ENCODE measurements around the gene TUBAL3. TPM values are rescaled to one million over a fixed set of nuclear protein-coding genes. Genes with fewer than 3 reads are reported as not detected.
"Not testable (repeated sequence)": the region's sequence is repeated elsewhere in the genome, so short reads cannot be mapped to it uniquely, and the experiment has no call there.

The TUBAL3 gene
- total RNA-seq, 1 experiment from 2014 or later, result 0.19 TPM

DNA sequence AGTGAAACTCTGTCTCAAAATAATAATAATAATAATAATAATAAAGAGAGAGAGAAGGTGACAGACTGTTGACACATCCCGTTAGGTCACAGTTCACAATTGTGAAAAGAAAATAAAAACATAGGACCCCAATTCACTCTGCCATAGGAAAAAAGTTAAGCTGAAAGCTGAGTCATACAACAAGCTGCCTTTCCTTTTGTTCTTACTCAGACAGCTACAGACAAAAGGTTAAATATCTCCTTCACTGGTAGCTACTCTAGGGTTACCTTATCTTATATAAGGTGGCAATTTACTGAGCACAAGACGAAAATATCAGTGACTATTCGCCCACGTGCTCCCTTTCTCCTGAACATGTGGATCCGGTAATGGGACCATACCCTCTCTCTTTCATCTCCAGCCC, 17.5 kb downstream of the TUBAL3 start:
- H3K36me3 ChIP-seq (ENCODE audit: insufficient read depth, low read length, poor library complexity, severe bottlenecking), result no peaks in the 10 kb centered on the region
- DNase-seq (ENCODE audit: low spot score), result no peak
- intact Hi-C loops (cut with micrococcal nuclease; ENCODE audit: unreplicated experiment), result loop anchor here (10.0 kb wide), 1 partner anchor 292 kb away; the partner anchor contains the start of gene AKR1C3
- no peaks in the 10 kb centered on the region for H3K27me3 ChIP-seq (replicated peaks; ENCODE audit: insufficient read depth, low read depth, low read length, poor library complexity)
- BruUV-seq (replicated peaks), result no TSS peak
- TF ChIP-seq, protein P1, sequence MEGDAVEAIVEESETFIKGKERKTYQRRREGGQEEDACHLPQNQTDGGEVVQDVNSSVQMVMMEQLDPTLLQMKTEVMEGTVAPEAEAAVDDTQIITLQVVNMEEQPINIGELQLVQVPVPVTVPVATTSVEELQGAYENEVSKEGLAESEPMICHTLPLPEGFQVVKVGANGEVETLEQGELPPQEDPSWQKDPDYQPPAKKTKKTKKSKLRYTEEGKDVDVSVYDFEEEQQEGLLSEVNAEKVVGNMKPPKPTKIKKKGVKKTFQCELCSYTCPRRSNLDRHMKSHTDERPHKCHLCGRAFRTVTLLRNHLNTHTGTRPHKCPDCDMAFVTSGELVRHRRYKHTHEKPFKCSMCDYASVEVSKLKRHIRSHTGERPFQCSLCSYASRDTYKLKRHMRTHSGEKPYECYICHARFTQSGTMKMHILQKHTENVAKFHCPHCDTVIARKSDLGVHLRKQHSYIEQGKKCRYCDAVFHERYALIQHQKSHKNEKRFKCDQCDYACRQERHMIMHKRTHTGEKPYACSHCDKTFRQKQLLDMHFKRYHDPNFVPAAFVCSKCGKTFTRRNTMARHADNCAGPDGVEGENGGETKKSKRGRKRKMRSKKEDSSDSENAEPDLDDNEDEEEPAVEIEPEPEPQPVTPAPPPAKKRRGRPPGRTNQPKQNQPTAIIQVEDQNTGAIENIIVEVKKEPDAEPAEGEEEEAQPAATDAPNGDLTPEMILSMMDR (conservative IDR thresholded peaks at IDR 0.05; ENCODE audit: low read depth, low read length), result no peak
- CTCF ChIA-PET, result no interaction called here
- peaks cover 34% of the 10 kb centered on the region for H3K9me3 ChIP-seq (ENCODE audit: low read depth, low read length, poor library complexity, severe bottlenecking)
- POLR2A ChIA-PET (ENCODE audit: low non-redundant PET), result no interaction called here
- H3K4me3 ChIP-seq (ENCODE audit: low read depth, low read length, poor library complexity, severe bottlenecking), result no peak overlapping the region
- H3K4me1 ChIP-seq (ENCODE audit: insufficient read depth, low read length, poor library complexity, severe bottlenecking), result no peaks in the 10 kb centered on the region
- no peak overlapping the region for H3K27ac ChIP-seq (ENCODE audit: low read depth, low read length, poor library complexity, severe bottlenecking)

DNA sequence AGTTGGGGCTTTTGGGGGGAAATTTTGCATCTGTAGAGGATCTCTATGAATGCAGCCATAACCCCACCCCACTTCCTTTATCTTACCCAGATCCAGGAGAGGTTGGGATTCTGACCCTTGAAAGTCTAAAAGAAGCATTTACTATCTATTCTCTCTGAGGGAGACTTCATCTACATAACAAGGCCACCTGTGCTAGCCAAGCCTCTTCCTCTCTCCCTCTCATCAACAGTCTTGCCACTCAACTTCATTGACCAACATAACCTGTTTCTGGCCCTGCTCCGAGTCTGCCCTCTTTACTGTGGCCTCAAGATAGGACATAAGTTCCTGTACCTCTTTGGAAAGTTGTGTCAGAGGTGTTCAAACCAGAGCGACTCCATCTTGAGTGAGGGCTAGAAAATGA, 19.4 kb downstream of the TUBAL3 start:
- POLR2A ChIA-PET (ENCODE audit: low non-redundant PET), result no interaction called here
- CTCF ChIA-PET, result no interaction called here
- Histone ChIP-seq H3K4me1 (ENCODE audit: insufficient read depth, low read length, poor library complexity, severe bottlenecking) (no peaks in the 10 kb centered on the region), H3K36me3 (ENCODE audit: insufficient read depth, low read length, poor library complexity, severe bottlenecking) (no peaks in the 10 kb centered on the region), H3K27ac (ENCODE audit: low read depth, low read length, poor library complexity, severe bottlenecking) (no peak overlapping the region), H3K27me3 (replicated peaks; ENCODE audit: insufficient read depth, low read depth, low read length, poor library complexity) (no peaks in the 10 kb centered on the region), H3K9me3 (ENCODE audit: low read depth, low read length, poor library complexity, severe bottlenecking) (peaks cover 17% of the 10 kb centered on the region), H3K4me3 (ENCODE audit: low read depth, low read length, poor library complexity, severe bottlenecking) (no peak overlapping the region)
- no peak for TF ChIP-seq EZH2 (IDR thresholded peaks at IDR 0.05; ENCODE audit: borderline replicate concordance, low read depth, low read length, poor library complexity, severe bottlenecking)
- TF ChIP-seq, protein P1 (conservative IDR thresholded peaks at IDR 0.05; ENCODE audit: low read depth, low read length), result no peak
- no TSS peak for BruUV-seq (replicated peaks)
- no peak for DNase-seq (ENCODE audit: low spot score)
- intact Hi-C loops (cut with micrococcal nuclease; ENCODE audit: unreplicated experiment), result loop anchor here (10.0 kb wide), 1 partner anchor 290 kb away; the partner anchor contains the start of gene AKR1C3

DNA sequence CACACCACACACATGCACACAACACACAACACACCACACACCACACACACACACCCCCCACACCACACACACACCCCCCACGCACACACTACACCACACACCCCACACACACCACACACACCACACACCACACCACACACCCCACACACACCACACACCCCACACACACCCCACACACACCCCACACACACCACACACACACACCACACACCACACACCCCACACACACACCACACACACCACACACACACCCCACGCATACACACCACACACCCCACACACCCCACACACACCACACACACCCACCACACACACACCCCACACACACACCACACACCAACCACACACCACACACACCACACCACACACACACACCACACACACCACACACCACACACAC, 23.4 kb downstream of the TUBAL3 start:
- ChIA-PET POLR2A (ENCODE audit: low non-redundant PET) (no interaction called here), CTCF (no interaction called here)
- H3K27me3 ChIP-seq (replicated peaks; ENCODE audit: insufficient read depth, low read depth, low read length, poor library complexity), result no peaks in the 10 kb centered on the region
- intact Hi-C loops (cut with micrococcal nuclease; ENCODE audit: unreplicated experiment), result loop anchor here (5.0 to 10.0 kb wide), 2 partner anchors 99 to 286 kb away; partner anchors contain the start of gene AKR1C3
- H3K4me1 ChIP-seq (ENCODE audit: insufficient read depth, low read length, poor library complexity, severe bottlenecking), result no peaks in the 10 kb centered on the region
- no peak overlapping the region for H3K4me3 ChIP-seq (ENCODE audit: low read depth, low read length, poor library complexity, severe bottlenecking)
- TF ChIP-seq, protein P1 (conservative IDR thresholded peaks at IDR 0.05; ENCODE audit: low read depth, low read length), result no peak
- H3K9me3 ChIP-seq (ENCODE audit: low read depth, low read length, poor library complexity, severe bottlenecking), result no peaks in the 10 kb centered on the region
- H3K36me3 ChIP-seq (ENCODE audit: insufficient read depth, low read length, poor library complexity, severe bottlenecking), result no peaks in the 10 kb centered on the region
- H3K27ac ChIP-seq (ENCODE audit: low read depth, low read length, poor library complexity, severe bottlenecking), result no peak overlapping the region
- no peak for DNase-seq (ENCODE audit: low spot score)
- BruUV-seq (replicated peaks), result no TSS peak

DNA sequence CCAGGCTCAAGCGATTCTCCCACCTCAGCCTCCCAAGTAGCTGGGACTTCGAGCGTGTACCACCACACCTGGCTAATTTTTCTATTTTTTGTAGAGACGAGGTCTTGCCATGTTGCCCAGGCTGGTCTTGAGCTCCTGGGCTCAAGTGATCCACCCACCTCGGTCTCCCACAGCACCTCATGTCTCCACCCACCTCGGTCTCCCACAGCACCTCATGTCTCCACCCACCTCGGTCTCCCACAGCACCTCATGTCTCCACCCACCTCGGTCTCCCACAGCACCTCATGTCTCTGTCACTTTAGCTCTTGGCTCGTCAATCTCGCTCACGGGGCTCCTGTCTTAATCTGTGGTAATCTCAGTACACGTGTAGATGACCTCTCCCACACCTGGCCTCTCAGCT, 24.2 kb downstream of the TUBAL3 start:
- intact Hi-C loops (cut with micrococcal nuclease; ENCODE audit: unreplicated experiment), result loop anchor here (5.0 to 10.0 kb wide), 2 partner anchors 98 to 286 kb away; partner anchors contain the start of gene AKR1C3
- H3K36me3 ChIP-seq (ENCODE audit: insufficient read depth, low read length, poor library complexity, severe bottlenecking), result not testable (repeated sequence)

DNA sequence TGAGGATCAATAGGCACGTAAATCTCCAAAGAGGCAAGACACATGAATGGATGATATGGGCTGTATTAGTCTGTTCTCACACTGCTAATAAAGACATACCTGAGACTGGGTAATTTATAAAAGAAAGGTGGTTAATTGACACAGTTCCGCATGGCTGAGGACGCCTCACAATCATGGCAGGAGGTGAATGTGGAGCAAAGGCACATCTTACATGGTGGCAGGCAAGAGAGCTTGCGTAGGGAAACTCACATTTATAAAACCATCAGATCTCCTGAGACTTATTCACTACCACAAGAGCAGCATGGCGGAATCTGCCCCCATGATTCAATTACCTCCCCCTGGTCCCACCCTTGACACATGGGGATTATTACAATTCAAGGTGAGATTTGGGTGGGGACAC, 25.4 kb downstream of the TUBAL3 start:
- BruUV-seq (replicated peaks); DNase-seq (ENCODE audit: low spot score); H3K4me1 ChIP-seq (ENCODE audit: insufficient read depth, low read length, poor library complexity, severe bottlenecking); H3K4me3 ChIP-seq (ENCODE audit: low read depth, low read length, poor library complexity, severe bottlenecking); H3K36me3 ChIP-seq (ENCODE audit: insufficient read depth, low read length, poor library complexity, severe bottlenecking); CTCF ChIA-PET; H3K27me3 ChIP-seq (replicated peaks; ENCODE audit: insufficient read depth, low read depth, low read length, poor library complexity); H3K27ac ChIP-seq (ENCODE audit: low read depth, low read length, poor library complexity, severe bottlenecking); H3K9me3 ChIP-seq (ENCODE audit: low read depth, low read length, poor library complexity, severe bottlenecking); POLR2A ChIA-PET (ENCODE audit: low non-redundant PET); intact Hi-C loops (cut with micrococcal nuclease; ENCODE audit: unreplicated experiment): not testable (repeated sequence)

More for the DNA sequence above, 24.2 kb downstream of the TUBAL3 start:
- H3K9me3 ChIP-seq (ENCODE audit: low read depth, low read length, poor library complexity, severe bottlenecking); H3K4me1 ChIP-seq (ENCODE audit: insufficient read depth, low read length, poor library complexity, severe bottlenecking); H3K4me3 ChIP-seq (ENCODE audit: low read depth, low read length, poor library complexity, severe bottlenecking); DNase-seq (ENCODE audit: low spot score); POLR2A ChIA-PET (ENCODE audit: low non-redundant PET); BruUV-seq (replicated peaks); CTCF ChIA-PET; H3K27me3 ChIP-seq (replicated peaks; ENCODE audit: insufficient read depth, low read depth, low read length, poor library complexity); H3K27ac ChIP-seq (ENCODE audit: low read depth, low read length, poor library complexity, severe bottlenecking): not testable (repeated sequence)

Measured in A673 (cell line).